OCI-LY1 (cell line): Measurements from ENCODE around the gene RAB40B.

Experiments used
- EZH2 ChIP-seq: fragments of 200-600 bp; sonication (generic), shearing (Covaris generic); IDR thresholded peaks from 2 replicates; pipeline ENCODE4 v1.8.0; 2017; ENCODE audit warnings: borderline replicate concordance, mixed run types, mild to moderate bottlenecking, antibody characterized with exemption, low read length, moderate library complexity, mixed read lengths
- TF ChIP-seq, protein P1 (sequence below): fragments of 200-600 bp; sonication (generic), shearing (Covaris generic); IDR thresholded peaks from 2 replicates; pipeline ENCODE4 v1.5.1; 2017; ENCODE audit warnings: mild to moderate bottlenecking, antibody characterized with exemption, low read length, moderate library complexity, mixed read lengths

DNA sequence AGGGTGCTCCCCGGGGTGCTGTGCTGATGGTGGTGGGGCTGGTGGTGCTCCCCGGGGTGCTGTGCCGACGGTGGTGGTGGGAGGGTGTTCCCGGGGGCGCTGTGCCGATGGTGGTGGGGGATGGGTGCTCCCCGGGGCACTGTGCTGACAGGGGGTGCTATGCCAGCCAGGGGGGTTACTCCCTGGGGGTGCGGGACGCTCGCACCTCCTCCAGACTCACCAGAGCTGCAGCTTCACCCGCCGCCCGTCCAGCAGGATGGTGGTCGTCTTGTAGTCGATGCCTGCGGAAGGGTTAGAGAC, 34.3 kb downstream of the RAB40B start:
- TF ChIP-seq, protein P1, sequence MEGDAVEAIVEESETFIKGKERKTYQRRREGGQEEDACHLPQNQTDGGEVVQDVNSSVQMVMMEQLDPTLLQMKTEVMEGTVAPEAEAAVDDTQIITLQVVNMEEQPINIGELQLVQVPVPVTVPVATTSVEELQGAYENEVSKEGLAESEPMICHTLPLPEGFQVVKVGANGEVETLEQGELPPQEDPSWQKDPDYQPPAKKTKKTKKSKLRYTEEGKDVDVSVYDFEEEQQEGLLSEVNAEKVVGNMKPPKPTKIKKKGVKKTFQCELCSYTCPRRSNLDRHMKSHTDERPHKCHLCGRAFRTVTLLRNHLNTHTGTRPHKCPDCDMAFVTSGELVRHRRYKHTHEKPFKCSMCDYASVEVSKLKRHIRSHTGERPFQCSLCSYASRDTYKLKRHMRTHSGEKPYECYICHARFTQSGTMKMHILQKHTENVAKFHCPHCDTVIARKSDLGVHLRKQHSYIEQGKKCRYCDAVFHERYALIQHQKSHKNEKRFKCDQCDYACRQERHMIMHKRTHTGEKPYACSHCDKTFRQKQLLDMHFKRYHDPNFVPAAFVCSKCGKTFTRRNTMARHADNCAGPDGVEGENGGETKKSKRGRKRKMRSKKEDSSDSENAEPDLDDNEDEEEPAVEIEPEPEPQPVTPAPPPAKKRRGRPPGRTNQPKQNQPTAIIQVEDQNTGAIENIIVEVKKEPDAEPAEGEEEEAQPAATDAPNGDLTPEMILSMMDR: no peak
- TF ChIP-seq EZH2: no peak
